Peyer's patch (tissue), 4 donors: ENCODE data around the gene DNAH8.
A peak's percentile ranks its signal among the peaks of the same experiment; 100 is the strongest.

Experiments
- CTCF ChIP-seq, 6 experiments: fragments of 450-650 bp in 4 of 6; fragments of 200-600 bp in 2 of 6; sonication (generic) in 1 of 6; IDR thresholded peaks; one replicate each; pipeline ENCODE4 v1.5.1; 2017 to 2019; ENCODE audit warnings: antibody characterized with exemption in 6 of 6, mild to moderate bottlenecking in 3 of 6, moderate library complexity in 1 of 6
- POLR2A ChIP-seq, 2 donors: fragments of 450-650 bp; IDR thresholded peaks; one replicate each; pipeline ENCODE4 v1.5.1; 2017; ENCODE audit warnings: antibody characterized with exemption in 2 of 2, mild to moderate bottlenecking in 2 of 2, moderate library complexity in 2 of 2

- TF ChIP-seq CTCF (IDR thresholded peaks at IDR 0.05) (peak in 1 of 6 experiments; percentile 1), POLR2A (IDR thresholded peaks at IDR 0.05) (peak; percentile 91 to 95)
Observed at GRCh38 chr6:38702558-38703397, 12.3 kb upstream of the DNAH8 start, which contains the start of gene GLO1.
